Prostate gland (tissue), 2 donors: ENCODE measurements around the gene HMX3. TPM values are rescaled to one million over a fixed set of nuclear protein-coding genes. Genes with fewer than 3 reads are reported as not detected.

Experiments
- DNase-seq: peaks from one replicate; pipeline ENCODE4 v3.0.0-alpha.2; 2019; ENCODE audit warnings: low spot score
- H3K27ac ChIP-seq, 2 donors: fragments of 200-600 bp; sonication (generic); 2 replicates each; pipeline ENCODE4 v1.5.1; 2017 to 2019
- H3K27me3 ChIP-seq: fragments of 200-600 bp; sonication (generic); replicated peaks from 2 replicates; pipeline ENCODE4 v1.5.1; 2019; ENCODE audit not compliant: insufficient read depth
- H3K36me3 ChIP-seq, 2 donors: fragments of 200-600 bp; sonication (generic); 1 replicate in 1 of 2; 2 replicates in 1 of 2; pipeline versions ENCODE4 v1.5.1 to v1.8.1; 2017 to 2019
- H3K4me1 ChIP-seq: fragments of 200-600 bp; sonication (generic); replicated peaks from 2 replicates; pipeline ENCODE4 v1.5.1; 2019
- H3K4me3 ChIP-seq, 2 donors: fragments of 200-600 bp; sonication (generic); 2 replicates each; pipeline ENCODE4 v1.5.1; 2017 to 2019
- H3K9me3 ChIP-seq: fragments of 200-600 bp; sonication (generic); 2 replicates; pipeline ENCODE4 v1.5.1; 2017
- POLR2A ChIP-seq: fragments of 450-650 bp; IDR thresholded peaks from one replicate; pipeline ENCODE4 v1.6.1; 2016; ENCODE audit warnings: antibody characterized with exemption, mild to moderate bottlenecking
- POLR2AphosphoS5 ChIP-seq: sonication (generic); formaldehyde crosslinking; IDR thresholded peaks from one replicate; pipeline ENCODE4 v1.6.1; 2017; ENCODE audit warnings: antibody characterized with exemption
- WGBS: methylation state at CpG from one replicate; pipeline ENCODE4 v1.1.5; 2018; 5-methylcytosine and 5-hydroxymethylcytosine counted together
- intact Hi-C: fragments of 100-400 bp; cut with DNase I; formaldehyde crosslinking; loops from one replicate; pipeline ENCODE4 v1.14.2; 2022
- total RNA-seq, 2 donors: library from RNA; depleted of rRNA; stranded (reverse); fragments of >200 nt; gene quantifications; one replicate each; pipeline ENCODE4 v1.1.0, GENCODE V29; 2016
- TF ChIP-seq, protein P1 (sequence below), 4 experiments: fragments of 200-600 bp in 2 of 4; fragments of 450-650 bp in 2 of 4; sonication (generic) in 2 of 4; IDR thresholded peaks; 1 replicate in 3 of 4; 2 replicates in 1 of 4; pipeline ENCODE4 v1.5.1; 2016 to 2019; ENCODE audit warnings: antibody characterized with exemption in 4 of 4, mild to moderate bottlenecking in 2 of 4, moderate library complexity in 2 of 4

Gene HMX3
- total RNA-seq, 2 donors from 2014 or later, result not detected

DNA sequence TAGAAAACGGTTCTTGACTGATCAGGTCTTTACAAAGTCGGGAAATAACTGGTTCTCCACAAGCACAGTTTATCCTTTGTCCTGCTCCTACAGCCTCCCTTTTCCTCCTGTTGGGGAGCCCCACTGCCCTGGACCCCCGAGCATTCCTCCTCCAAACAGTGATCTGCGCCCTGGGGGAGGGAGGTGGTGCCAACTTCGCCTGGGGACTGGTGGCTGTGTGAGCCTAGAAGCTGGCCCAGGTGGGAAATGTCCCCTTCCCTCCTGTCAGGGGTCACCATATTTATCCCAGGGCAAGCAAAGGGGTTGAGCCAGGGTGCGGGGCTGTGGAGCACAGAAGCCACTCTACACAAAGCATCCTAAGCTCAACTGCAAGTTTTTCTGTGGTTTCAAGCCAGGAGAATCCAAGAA is 5.2 kb downstream of the HMX3 start:
- Histone ChIP-seq H3K4me3 (no peak overlapping the region), H3K27me3 (peaks cover 90% of the 10 kb centered on the region), H3K4me1 (peaks cover 5% of the 10 kb centered on the region), H3K9me3 (no peaks in the 10 kb centered on the region), H3K27ac (no peak overlapping the region), H3K36me3 (no peaks in the 10 kb centered on the region)
- WGBS, result 7% methylated on average over 6 of the region's 6 CpGs
- intact Hi-C loops, result loop anchor here (10.0 kb wide), 1 partner anchor 1264 kb away; no protein-coding TSS in a partner anchor
- no peak for DNase-seq
- no peak for TF ChIP-seq POLR2AphosphoS5
- TF ChIP-seq, protein P1, sequence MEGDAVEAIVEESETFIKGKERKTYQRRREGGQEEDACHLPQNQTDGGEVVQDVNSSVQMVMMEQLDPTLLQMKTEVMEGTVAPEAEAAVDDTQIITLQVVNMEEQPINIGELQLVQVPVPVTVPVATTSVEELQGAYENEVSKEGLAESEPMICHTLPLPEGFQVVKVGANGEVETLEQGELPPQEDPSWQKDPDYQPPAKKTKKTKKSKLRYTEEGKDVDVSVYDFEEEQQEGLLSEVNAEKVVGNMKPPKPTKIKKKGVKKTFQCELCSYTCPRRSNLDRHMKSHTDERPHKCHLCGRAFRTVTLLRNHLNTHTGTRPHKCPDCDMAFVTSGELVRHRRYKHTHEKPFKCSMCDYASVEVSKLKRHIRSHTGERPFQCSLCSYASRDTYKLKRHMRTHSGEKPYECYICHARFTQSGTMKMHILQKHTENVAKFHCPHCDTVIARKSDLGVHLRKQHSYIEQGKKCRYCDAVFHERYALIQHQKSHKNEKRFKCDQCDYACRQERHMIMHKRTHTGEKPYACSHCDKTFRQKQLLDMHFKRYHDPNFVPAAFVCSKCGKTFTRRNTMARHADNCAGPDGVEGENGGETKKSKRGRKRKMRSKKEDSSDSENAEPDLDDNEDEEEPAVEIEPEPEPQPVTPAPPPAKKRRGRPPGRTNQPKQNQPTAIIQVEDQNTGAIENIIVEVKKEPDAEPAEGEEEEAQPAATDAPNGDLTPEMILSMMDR (IDR thresholded peaks at IDR 0.05), result no peak
- TF ChIP-seq POLR2A, result no peak

- H3K4me3 ChIP-seq, result no peak overlapping the region
- TF ChIP-seq POLR2A, result no peak
- TF ChIP-seq, protein P1 (IDR thresholded peaks at IDR 0.05), result no peak
- no peak for TF ChIP-seq POLR2AphosphoS5
- H3K9me3 ChIP-seq, result no peaks in the 10 kb centered on the region
- DNase-seq, result no peak
- WGBS, result 9% methylated on average over 38 of the region's 38 CpGs
- intact Hi-C loops, result loop anchor here (10.0 kb wide), 1 partner anchor 1263 kb away; no protein-coding TSS in a partner anchor
- H3K4me1 ChIP-seq, result peaks cover 5% of the 10 kb centered on the region
- peaks cover 85% of the 10 kb centered on the region for H3K27me3 ChIP-seq
- H3K27ac ChIP-seq, result no peak overlapping the region
- no peaks in the 10 kb centered on the region for H3K36me3 ChIP-seq
Measured at GRCh38 chr10:123141791-123142700, 6.3 kb downstream of the HMX3 start.

GRCh38 chr10:123142701-123143161 is 7.0 kb downstream of the HMX3 start:
- Histone ChIP-seq H3K4me3 (no peak overlapping the region), H3K27ac (no peak overlapping the region), H3K36me3 (no peaks in the 10 kb centered on the region), H3K27me3 (peaks cover 85% of the 10 kb centered on the region), H3K4me1 (peaks cover 5% of the 10 kb centered on the region), H3K9me3 (no peaks in the 10 kb centered on the region)
- intact Hi-C loops, result loop anchor here (10.0 kb wide), 1 partner anchor 1262 kb away; no protein-coding TSS in a partner anchor
- WGBS, result 6% methylated on average over 32 of the region's 33 CpGs
- no peak for DNase-seq
- TF ChIP-seq POLR2A (no peak), POLR2AphosphoS5 (no peak)
- TF ChIP-seq, protein P1 (IDR thresholded peaks at IDR 0.05), result no peak

- Histone ChIP-seq H3K27me3 (peaks cover 87% of the 10 kb centered on the region), H3K4me3 (no peak overlapping the region), H3K9me3 (no peaks in the 10 kb centered on the region), H3K4me1 (peaks cover 5% of the 10 kb centered on the region), H3K36me3 (no peaks in the 10 kb centered on the region), H3K27ac (no peak overlapping the region)
- no peak for DNase-seq
- 6% methylated on average over 33 of the region's 33 CpGs for WGBS
- intact Hi-C loops, result loop anchor here (10.0 kb wide), 1 partner anchor 1262 kb away; no protein-coding TSS in a partner anchor
- TF ChIP-seq POLR2A, result no peak
- TF ChIP-seq, protein P1 (IDR thresholded peaks at IDR 0.05), result no peak
- TF ChIP-seq POLR2AphosphoS5, result no peak
Measured at GRCh38 chr10:123143162-123143824, 7.5 kb downstream of the HMX3 start.
